Nephron progenitor cell (in vitro differentiated cells): ENCODE results near the gene SGK1.

Source experiments
- DNase-seq: peaks from one replicate; pipeline ENCODE4 v3.0.0; 2021
- H3K27ac Mint-ChIP-seq: 2 replicates; pipeline ENCODE4 v1.8.0; 2021; ENCODE audit warnings: mild to moderate bottlenecking, moderate library complexity, mixed read lengths
- H3K27me3 Mint-ChIP-seq: 2 replicates; pipeline ENCODE4 v1.8.0; 2021; ENCODE audit warnings: mild to moderate bottlenecking, low read depth, mixed read lengths; ENCODE audit not compliant: poor library complexity
- H3K36me3 Mint-ChIP-seq: 2 replicates; pipeline ENCODE4 v1.8.0; 2021; ENCODE audit warnings: low read depth, mixed read lengths
- H3K4me1 Mint-ChIP-seq: 2 replicates; pipeline ENCODE4 v1.8.0; 2021; ENCODE audit warnings: mixed read lengths
- H3K4me3 Mint-ChIP-seq: 2 replicates; pipeline ENCODE4 v1.8.0; 2021; ENCODE audit warnings: mild to moderate bottlenecking, moderate library complexity, mixed read lengths
- H3K9me3 Mint-ChIP-seq: 2 replicates; pipeline ENCODE4 v1.8.0; 2021; ENCODE audit warnings: mild to moderate bottlenecking, moderate library complexity, mixed read lengths
- TF ChIP-seq, protein P1 (sequence below): fragments of 200-600 bp; sonication (generic); IDR thresholded peaks from 2 replicates; pipeline ENCODE4 v1.5.0; 2021; ENCODE audit warnings: antibody characterized with exemption

SGK1 gene

GRCh38 chr6:134132494-134133141 lies 185.3 kb downstream of the SGK1 start:
- Mint-ChIP-seq H3K4me1 (no peaks in the 10 kb centered on the region), H3K27me3 (peaks cover 3% of the 10 kb centered on the region), H3K36me3 (no peaks in the 10 kb centered on the region), H3K9me3 (peaks cover 4% of the 10 kb centered on the region), H3K4me3 (no peak overlapping the region), H3K27ac (no peak overlapping the region)
- DNase-seq: no peak
- TF ChIP-seq, protein P1, sequence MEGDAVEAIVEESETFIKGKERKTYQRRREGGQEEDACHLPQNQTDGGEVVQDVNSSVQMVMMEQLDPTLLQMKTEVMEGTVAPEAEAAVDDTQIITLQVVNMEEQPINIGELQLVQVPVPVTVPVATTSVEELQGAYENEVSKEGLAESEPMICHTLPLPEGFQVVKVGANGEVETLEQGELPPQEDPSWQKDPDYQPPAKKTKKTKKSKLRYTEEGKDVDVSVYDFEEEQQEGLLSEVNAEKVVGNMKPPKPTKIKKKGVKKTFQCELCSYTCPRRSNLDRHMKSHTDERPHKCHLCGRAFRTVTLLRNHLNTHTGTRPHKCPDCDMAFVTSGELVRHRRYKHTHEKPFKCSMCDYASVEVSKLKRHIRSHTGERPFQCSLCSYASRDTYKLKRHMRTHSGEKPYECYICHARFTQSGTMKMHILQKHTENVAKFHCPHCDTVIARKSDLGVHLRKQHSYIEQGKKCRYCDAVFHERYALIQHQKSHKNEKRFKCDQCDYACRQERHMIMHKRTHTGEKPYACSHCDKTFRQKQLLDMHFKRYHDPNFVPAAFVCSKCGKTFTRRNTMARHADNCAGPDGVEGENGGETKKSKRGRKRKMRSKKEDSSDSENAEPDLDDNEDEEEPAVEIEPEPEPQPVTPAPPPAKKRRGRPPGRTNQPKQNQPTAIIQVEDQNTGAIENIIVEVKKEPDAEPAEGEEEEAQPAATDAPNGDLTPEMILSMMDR: no peak

- Mint-ChIP-seq H3K4me1 (no peaks in the 10 kb centered on the region), H3K27me3 (peaks cover 3% of the 10 kb centered on the region), H3K27ac (no peak overlapping the region), H3K9me3 (no peaks in the 10 kb centered on the region), H3K36me3 (no peaks in the 10 kb centered on the region), H3K4me3 (no peak overlapping the region)
- TF ChIP-seq, protein P1: no peak
- DNase-seq: no peak
Observed at GRCh38 chr6:134131530-134132139, 186.3 kb downstream of the SGK1 start.

- no peaks in the 10 kb centered on the region for H3K4me1 Mint-ChIP-seq
- DNase-seq: no peak
- H3K27ac Mint-ChIP-seq: no peak overlapping the region
- no peaks in the 10 kb centered on the region for H3K9me3 Mint-ChIP-seq
- peaks cover 3% of the 10 kb centered on the region for H3K27me3 Mint-ChIP-seq
- TF ChIP-seq, protein P1: no peak
- H3K36me3 Mint-ChIP-seq: no peaks in the 10 kb centered on the region
- no peak overlapping the region for H3K4me3 Mint-ChIP-seq
Observed at GRCh38 chr6:134128146-134128545, 189.8 kb downstream of the SGK1 start.

GRCh38 chr6:134123666-134124208 lies 194.2 kb downstream of the SGK1 start:
- TF ChIP-seq, protein P1: peak; percentile 82
- Mint-ChIP-seq H3K27ac (no peak overlapping the region), H3K9me3 (peaks cover 9% of the 10 kb centered on the region), H3K27me3 (peaks cover under 1% of the 10 kb centered on the region), H3K4me3 (no peak overlapping the region), H3K36me3 (no peaks in the 10 kb centered on the region), H3K4me1 (no peaks in the 10 kb centered on the region)
- no peak for DNase-seq

DNA sequence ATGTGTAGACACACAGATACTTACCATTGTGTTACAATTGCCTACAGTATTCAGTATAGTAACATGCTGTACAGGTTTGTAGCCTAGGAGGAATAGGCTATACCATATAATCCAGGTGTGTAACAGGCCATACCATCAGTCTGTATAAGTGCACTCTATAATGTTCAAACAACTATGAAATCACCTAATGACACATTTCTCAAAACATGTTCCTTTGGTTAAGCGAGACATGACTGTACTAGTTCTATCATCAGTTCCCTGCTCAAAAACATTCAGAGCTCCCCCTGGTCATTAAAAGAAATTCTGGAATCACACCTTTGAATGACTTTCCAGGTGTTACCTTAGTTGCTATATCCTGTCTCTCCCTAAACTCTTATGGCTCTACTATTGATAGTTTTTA lies 195.1 kb downstream of the SGK1 start:
- H3K36me3 Mint-ChIP-seq: no peaks in the 10 kb centered on the region
- H3K4me3 Mint-ChIP-seq: no peak overlapping the region
- TF ChIP-seq, protein P1: no peak
- peaks cover 9% of the 10 kb centered on the region for H3K9me3 Mint-ChIP-seq
- no peak for DNase-seq
- H3K4me1 Mint-ChIP-seq: peaks cover 4% of the 10 kb centered on the region
- H3K27me3 Mint-ChIP-seq: no peaks in the 10 kb centered on the region
- no peak overlapping the region for H3K27ac Mint-ChIP-seq
